ENCODE measurements around the gene PARVB.
"Not testable (repeated sequence)": the region's sequence is repeated elsewhere in the genome, so short reads cannot be mapped to it uniquely, and the experiment has no call there.

PARVB gene

DNA sequence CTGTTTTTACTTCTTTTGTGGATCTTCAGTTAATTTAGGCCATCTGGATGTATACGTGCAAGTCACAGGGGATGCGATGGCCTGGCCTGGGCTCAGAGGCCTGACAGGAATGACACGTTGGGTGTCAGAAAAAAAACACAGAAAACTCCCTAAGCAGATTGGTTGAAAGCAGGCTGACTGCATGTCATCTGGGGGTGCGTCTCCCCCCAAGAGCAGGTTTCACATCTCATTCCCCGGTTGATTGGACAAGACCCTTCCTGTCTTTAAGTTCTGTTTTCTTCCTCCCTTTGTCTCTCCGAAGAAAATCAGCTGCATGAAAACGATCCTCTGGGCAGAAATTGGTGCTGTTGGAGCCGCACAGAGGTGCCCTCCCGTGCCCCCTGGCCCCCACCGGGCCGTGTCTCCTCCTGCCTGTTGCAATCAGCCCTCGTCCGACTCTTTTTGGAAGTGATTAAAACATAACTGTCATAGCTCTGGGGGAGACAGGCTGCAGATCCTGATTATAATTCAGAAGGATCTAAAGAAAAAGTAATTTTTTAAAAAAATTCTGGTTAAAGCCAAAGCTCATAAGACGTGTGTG is 84.8 kb downstream of the PARVB start:
- DNase-seq (ENCODE audit: low read depth in 3 of 3), result no peak

DNA sequence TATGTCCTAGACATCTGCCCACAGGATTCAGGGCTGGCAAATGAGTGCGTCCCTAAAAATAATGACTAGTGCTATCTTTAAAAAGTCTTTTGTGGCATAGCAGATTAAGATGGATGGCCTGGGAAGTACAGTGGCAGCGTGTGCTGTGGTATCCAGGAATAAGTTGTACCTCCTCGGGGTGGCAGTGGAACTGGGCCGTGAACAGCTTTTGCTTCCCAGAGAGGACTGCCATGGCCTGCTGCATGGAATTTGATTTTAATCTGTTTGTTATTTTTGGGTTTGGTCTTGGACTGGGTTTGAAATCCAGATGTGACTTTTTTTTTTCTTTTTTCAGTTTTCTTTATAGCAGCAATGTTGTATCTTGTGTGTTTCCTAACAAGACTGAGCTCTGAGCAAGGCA is 85.3 kb downstream of the PARVB start:
- DNase-seq (ENCODE audit: low read depth in 3 of 3), result no peak

DNA sequence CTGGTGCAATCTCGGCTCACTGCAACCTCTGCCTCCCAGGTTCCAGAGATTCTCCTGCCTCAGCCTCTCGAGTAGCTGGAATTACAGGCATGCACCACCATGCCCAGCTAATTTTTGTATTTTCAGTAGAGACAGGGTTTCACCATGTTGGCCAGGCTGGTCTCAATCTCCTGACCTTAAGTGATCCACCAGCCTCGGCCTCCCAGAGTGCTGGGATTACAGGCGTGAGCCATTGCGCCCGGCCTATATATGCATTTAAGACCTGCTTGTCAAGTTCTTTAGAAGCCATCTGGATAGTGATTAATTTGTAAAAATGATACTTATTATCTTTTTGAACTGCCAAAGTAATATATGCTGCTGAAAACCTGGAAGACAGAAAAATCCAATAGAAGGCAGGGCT is 86.6 kb downstream of the PARVB start:
- DNase-seq (ENCODE audit: low read depth in 3 of 3), result not testable (repeated sequence)

DNA sequence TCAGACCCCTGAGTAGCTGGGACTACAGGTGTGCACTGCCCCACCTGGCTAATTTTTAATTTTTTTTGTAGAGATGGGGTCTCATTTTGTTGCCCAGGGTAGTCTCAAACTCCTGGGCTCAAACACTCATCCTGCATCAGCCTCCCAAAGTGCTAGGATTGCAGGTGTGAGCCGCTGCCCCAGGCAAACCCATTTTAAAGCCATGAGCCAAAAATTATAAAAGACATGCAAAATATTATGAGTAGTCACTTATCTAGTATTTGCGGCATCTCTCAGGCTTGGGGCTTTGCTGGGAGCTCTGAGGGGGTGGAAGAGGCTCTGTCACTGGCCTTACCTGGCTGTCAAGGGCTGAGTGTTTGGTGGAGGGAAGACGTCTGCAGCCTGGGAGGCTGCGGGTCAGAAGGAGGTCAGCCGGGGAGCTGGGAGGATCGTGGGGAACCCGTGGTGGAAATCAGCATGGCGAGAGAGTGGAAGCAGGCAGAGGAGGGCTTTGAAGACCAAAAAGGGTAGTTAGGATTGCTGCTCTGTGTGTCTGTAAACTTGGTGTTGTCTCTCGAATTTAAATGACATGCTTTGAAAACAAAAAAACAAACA is 87.6 kb downstream of the PARVB start:
- no peak for DNase-seq (ENCODE audit: low read depth in 3 of 3)

DNA sequence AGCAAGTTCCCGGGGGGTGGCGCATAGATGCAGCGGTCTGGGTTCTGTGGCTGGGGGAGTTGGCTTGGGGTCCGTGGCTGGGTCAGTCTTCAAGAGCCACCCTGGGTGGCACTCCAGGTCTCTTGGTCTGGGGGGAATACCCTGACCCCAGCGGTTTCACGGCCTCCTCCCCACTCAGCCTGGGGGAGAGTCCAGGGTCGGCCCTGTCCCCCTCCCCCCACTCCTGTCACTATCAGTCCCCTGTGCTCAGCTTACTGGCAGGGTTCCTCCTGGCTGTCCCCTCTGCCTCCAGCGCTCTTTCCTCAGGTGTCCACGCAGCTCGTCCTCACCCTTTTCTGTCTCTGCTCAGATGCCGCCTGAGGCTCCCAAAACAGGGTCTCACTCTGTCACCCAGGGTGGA is 88.1 kb downstream of the PARVB start:
- DNase-seq (ENCODE audit: low read depth in 3 of 3), result no peak

DNA sequence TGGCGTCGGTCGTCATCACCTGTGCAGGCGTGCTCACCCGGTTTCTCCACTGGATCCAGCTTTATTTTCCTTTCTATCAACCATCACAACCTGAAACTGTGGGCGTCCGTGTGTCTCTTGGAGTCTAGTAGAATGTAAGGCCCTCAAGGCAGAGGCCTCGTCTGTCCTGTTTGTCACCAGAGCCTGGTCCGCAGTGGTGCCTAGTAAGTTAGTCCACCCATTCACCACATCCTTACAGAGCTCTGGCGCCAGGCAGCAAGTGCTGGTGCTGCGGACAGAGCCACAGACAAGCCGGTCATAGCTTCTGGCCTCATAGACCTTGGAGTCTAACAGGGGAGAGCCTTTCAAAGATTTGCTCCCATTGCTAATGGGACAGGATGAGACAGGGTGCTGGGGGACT is 92.2 kb downstream of the PARVB start:
- DNase-seq (ENCODE audit: low read depth in 3 of 3), result no peak

DNA sequence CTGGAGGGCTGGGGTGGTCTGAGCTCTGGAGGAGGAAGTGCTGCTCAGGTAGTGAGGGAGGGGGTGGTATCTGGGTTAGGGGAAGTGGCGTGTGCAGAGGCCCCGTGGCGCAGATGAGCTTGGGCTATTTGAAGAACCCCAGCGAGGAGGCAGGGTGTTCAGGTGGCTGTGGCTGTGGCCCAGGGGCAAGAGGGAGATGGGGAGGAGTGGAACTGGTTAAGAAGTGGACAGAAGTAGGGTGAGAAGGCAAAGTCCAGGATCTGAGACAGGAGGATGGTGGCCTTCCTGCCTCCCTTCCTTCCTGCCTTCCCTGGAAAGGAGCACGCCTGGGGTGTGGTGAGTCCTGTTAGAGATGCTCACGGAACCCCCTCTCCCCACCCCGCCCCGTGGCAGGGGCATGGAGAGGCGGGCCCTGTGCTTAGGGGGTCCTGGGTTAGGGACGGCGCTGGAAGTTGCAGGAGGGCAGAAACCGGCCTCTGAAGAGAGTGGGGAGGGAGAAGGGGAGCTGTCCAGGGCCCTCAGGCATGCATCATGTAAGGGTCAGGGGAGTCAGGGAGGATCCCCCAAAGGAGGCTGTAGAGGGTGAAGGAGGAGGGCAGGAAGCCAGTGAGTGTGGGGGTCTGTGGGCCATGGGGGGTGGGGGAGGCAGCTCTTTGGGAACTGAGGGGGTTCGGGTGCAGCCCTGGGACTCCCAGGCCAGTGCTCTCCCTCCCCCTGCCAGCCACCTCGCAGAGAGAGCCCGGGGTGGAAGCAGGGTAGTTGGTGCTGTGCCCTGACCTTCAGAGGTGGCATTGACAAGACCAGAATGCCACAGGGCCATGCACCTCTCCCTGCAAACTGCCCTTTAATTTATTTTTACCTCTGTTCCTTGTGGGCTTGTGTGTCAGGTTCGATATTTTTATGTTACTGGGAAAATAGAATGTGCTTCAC is 92.9 kb downstream of the PARVB start:
- no peak for DNase-seq (ENCODE audit: low read depth in 3 of 3)

DNA sequence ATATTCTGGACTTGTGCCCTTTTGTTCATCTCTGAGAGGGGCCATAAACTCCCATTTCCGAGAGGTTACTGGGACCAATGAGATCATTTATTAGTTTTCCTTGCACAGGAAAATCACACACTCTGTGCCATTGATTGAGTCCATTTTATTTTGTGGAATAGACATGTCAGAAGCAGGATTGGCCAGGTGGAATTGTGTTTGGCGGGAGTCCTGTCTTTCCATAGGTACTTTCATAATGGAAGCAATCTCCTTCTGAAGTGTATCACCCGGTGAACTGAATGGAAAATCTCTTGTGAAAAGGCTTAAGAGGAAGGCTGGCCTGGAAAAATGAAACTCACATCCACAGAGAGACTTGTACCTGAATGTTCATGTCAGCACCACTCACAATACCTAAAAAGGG is 93.6 kb downstream of the PARVB start:
- DNase-seq (ENCODE audit: low read depth in 3 of 3), result no peak

DNA sequence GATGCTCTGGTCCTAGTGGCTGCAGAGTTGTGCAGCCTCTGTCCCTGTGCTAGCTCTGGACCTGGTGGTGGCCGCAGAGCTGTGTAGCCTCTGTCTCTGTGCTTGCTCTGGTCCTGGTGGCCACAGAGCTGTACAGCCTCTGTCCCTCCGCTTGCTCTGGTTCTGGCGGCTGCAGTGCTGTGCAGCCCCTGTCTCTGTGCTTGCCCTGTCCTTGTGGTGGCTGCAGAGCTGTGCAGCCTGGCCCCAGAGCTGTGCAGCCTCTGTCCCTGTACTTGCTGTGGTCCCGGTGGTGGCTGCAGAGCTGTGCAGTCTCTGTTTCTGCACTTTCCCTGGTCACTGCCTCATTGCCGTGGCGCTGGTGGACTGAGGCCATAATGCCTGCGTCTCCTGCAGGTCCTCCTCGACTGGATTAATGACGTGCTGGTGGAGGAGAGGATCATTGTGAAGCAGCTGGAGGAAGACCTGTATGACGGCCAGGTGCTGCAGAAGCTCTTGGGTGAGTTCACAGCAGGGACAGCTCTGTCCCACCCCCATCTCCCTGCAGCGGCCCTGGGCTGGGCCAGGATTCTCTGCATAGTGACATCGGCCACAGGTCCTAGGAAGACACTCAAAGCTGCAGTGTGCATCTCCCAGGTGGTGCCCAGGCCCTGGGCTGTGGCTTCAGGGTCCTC is 94.7 kb downstream of the PARVB start:
- no peak for DNase-seq (ENCODE audit: low read depth in 3 of 3)

DNA sequence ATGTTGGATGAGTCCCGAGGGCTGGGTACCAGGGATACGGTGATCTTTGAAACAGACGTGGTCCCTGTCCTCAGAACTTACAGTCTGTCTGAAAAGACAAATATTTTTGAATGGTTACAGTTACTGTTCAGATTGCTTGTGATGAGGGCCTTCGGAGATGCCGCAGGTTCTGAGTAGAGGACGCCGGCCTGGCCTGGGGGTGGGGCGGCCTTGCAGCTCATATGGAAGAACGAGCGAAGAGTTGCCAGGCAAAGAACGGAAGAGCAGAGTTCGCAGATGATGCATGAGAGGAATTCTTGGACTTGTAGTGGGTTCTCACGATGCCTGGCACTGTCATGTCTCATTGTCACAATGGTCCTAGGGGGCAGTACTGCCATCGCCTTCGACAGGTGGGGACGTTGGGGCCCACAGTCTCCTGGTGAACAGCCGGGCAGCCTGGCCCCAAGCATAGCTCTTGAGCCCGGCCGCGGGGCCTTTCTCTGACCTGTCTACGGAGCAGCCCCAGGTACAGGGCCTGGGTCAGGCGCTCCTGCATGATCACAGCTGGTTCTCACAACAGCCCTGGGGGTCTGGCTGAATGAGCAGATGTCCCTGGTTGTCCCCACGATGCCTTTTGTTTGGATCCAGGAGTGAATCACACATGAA is 95.7 kb downstream of the PARVB start:
- no peak for DNase-seq (ENCODE audit: low read depth in 3 of 3)

DNA sequence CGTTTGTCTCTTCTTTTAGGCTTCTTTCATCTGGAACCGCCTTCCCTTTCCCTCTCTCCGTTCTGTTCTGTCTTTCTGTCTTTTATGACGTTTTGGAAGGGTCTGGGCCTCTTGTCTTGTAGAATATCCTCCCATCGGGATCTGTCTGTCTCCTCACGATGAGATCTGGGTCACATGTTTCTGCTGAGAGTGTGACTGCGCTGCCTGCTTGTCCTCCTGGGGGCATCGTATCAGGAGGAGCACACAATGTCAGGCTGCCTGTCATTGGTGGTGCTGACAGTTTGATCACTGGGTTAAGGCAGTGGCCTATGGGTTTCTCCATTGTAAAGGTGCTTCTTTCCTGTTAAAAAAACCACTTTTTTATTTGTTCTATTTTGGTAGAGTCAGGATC is 96.2 kb downstream of the PARVB start:
- DNase-seq (ENCODE audit: low read depth in 3 of 3), result no peak

DNA sequence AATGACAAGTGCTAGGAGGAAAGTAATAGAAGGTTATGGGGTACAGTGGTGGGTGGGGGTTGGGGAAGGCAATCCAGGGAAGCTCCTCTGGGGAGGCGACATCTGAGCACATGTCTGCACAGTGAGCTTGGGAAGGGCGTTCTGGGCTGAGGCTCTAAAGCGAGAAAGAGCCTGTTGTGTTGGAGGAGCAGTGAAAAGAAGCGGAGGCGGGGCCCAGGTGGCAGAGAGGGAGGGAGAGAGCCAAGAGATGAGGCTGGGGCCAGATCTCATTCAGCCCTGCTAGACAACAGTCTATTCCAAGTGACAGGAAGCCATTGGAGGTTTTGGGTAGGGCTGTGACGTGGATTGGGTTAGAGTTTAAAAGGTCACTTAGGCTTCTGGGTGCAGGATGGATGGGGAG is 101.3 kb downstream of the PARVB start:
- no peak for DNase-seq (ENCODE audit: low read depth in 3 of 3)

DNA sequence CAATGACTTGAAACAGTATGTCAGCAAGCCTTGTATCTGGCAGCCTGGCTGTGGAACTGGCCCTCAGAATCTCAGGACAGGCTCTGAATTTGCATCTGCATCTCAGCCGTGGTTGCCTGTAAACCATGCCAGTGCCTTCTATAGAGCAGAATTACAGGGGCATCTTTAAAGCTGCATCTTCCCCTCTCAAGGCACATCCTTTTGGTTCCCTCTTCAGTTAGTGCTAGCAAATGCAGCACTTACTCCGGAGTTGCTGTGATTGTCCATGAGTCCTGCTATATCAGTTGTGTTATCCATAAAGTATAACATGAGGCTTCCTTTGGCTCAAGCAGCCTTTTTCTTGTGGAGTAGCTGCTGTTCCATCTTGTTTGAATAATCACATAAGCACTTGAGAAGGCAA is 102.7 kb downstream of the PARVB start:
- no peak for DNase-seq (ENCODE audit: low read depth in 3 of 3)

DNA sequence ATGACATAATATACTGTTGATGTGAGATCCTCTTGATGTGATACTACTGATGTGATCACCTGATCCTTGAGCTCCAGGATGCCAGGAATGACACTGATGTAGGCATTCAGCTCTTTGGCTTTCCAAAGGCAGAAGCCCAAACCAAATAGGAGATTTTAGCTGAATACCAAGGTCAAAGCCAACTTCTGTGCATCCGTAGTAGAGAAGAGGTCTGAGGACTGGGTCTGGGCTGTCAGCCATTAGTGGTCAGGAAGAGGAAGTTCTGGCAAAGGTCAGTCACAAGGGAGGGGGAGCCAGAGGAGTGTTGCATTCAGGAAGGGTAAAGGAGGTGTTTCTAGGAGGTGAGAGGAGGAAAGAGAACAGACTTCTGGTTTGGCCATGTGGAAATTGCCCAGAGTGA is 103.3 kb downstream of the PARVB start:
- no peak for DNase-seq (ENCODE audit: low read depth in 3 of 3)

DNA sequence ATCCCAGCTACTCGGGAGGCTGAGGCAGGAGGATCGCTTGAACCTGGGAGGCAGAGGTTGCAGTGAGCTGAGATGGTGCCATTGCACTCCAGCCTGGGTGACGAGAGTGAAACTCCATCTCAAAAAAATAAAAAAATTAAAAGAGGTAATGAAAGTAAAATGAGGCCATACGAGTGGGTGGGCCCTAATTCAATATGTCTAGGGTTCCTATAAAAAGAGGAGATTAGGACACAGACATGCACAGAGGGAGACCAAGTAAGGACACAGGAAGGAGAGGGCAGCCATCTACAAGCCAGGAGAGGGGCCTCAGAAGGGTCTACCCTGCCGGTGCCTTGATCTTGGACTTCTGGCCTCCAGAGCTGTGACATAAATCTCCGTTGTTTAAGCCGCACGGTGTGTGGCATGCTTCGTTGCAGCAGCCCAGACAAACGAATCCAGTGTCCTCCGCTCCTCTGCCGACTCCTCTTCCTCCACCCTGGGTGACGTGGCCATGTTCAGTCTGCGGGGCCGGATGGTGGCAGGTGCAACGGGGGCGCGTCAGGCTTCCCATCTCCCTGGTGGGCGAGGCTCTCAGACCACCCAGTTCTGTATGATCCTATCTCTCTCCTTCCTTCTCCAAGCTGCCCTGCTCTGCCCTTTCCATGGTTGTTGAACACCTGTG is 105.0 kb downstream of the PARVB start:
- DNase-seq (ENCODE audit: low read depth in 3 of 3), result no peak

DNA sequence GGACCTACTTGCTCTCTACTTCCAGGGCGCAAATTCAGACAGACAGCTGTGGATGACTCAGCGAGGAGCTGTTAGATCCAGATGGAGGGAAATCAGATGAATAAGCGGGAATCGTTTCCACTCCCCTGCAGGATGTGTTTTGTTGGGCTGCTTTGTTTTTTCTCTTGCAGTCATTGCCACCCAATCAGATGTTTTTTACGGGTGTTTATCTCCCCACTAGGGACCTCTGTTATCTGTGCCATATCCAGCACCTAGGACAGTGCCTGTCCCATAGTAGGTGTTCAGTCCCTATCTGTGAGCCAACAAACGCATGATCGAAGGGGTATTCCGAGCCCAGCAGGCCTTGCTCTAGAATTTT is 105.5 kb downstream of the PARVB start:
- DNase-seq (ENCODE audit: low read depth in 3 of 3), result no peak

DNA sequence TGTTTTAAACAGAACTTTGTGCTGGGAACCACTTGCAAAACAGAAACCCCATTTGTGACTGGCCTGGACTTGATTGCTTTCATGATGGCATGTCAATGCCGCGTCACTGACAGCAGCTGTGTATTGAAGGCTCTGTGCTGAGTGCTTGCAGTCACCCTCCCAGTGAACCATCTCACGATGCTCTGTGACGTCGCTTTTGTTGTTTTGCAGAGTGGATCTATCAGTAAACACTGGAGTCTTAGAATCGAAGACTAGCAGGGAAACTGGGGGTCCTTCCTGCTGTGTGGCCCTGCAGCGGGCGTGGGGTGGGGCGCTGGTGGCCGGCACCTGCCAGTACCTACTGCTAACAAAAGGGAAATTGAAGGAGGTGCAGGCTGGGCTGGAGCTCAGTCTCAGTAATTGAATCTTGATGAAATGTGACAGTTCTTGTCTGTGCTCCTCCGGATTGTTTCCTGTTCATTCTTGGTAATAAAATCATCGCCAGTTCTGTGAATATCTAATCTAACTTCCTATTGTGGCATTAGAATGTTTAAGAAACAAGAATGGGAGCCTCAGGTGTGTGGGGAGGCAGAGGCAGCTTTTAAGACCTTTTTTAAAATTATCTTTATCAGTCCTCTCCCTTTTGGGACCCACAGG is 106.1 kb downstream of the PARVB start:
- no peak for DNase-seq (ENCODE audit: low read depth in 3 of 3)

DNA sequence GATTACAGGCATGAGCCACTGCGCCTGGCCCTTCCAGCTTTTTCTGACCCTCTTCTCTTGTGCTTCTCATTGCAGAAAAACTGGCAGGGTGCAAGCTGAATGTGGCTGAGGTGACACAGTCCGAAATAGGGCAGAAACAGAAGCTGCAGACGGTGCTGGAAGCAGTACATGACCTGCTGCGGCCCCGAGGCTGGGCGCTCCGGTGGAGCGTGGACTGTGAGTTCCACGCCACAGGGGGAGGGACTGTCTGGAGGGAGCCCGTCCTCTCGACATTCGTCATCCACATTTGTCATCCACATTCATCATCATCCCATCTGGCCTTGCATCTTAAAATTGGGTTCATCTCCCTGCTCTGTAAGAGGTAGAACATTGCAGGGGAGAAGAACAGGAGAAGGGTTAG is 107.3 kb downstream of the PARVB start:
- no peak for DNase-seq (ENCODE audit: low read depth in 3 of 3)

DNA sequence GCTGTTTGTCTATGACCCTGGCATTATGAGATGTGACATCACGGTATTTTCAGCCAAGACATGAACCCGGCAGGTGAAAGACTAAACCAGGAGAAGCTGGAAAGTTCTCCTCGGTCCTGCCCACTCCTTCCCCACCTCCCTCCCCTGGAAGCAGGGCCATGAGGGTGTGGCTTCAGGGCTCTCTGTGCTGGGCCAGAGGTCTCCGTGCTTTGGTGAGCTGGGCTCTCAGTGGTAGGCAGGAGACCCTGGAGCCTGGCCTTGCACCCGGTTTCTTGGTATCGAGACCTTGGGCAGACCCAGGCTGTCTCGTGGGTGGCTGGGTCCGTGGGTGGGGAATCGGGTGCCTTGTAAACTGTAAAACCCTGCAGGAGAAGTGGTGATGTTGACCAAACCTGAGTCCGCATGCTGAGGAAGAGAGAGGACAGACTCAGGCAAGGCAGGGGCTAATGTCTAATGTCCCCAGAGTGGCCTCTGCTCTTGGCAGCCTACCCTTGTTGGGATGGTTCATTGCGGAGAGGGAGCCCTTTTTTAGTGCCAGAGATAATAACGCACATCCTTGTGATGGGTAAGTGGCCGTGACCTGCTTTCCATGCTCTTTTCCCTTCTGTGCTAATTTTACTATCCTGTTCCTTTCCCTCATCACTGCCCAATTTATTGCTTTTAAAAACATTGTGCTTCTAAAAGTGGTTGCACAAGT is 108.0 kb downstream of the PARVB start:
- no peak for DNase-seq (ENCODE audit: low read depth in 3 of 3)

DNA sequence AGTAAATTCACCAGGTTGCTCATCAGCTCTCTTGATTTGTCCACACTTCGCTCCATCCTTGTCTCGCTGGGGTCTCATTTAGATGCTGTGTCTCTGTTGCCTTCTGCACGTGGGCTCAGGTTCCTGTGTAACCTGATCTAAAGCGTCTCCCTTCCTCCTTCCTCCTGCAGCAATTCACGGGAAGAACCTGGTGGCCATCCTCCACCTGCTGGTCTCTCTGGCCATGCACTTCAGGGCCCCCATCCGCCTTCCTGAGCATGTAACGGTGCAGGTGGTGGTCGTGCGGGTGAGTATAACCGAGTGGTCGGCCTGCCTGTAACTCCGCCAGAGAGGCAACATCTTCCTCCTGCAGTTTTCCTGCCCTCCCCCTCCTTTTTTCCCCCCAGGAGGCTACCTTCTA is 108.6 kb downstream of the PARVB start:
- no peak for DNase-seq (ENCODE audit: low read depth in 3 of 3)

DNA sequence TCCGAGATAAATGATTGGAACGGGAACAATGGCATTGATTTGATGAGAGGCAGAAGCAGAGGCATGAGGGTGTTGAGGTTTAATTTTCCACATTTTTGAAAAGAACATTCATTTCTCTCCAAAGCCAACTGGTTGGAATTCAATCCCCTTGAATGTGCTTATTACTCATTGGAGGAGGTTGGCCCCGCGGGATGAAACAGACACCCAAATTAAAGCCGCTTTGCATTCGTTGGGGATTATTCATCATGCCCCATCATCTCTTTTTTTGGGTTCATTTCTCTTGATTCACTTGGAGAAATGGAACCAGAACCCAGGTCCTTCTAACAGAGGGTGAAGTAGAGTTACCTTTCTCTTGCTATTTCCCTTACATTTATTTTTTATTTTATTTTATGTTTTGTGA is 109.1 kb downstream of the PARVB start:
- DNase-seq (ENCODE audit: low read depth in 3 of 3), result no peak

Data from stimulated activated CD4-positive, alpha-beta T cell treated with anti-CD3 and anti-CD28 coated beads, TNF-alpha, amount 100 ng/mL, for 24 hours (primary cell).